ENCODE results near the gene ACP5. TPM values are rescaled to one million over a fixed set of nuclear protein-coding genes. Genes with fewer than 3 reads are reported as not detected.

ACP5 gene
- total and polyA plus RNA-seq, 2 of the 8 experiments (the other 6 are each of a cell fraction or from before 2014, with no cell fraction given): 9.0 to 14.3 TPM

GRCh38 chr19:11534538-11534937, 42.9 kb downstream of the ACP5 start (continued):
- TF ChIP-seq CHD1 (IDR thresholded peaks at IDR 0.05; ENCODE audit: low read depth, low read length): no peak

Data from H1 (cell line).